GM19193 (cell line): ENCODE results near the gene SPINDOC.

Experiments
- POLR2A ChIP-seq: IDR thresholded peaks from 4 replicates; pipeline ENCODE4 v1.6.1; 2011; ENCODE audit not compliant: insufficient read depth, insufficient read length; ENCODE audit errors: extremely low read depth

Gene SPINDOC

GRCh38 chr11:63816732-63817131 lies 3.5 kb downstream of the SPINDOC start:
- no peak for TF ChIP-seq POLR2A

GRCh38 chr11:63817758-63818498 lies 4.7 kb downstream of the SPINDOC start:
- TF ChIP-seq POLR2A, result no peak

- no peak for TF ChIP-seq POLR2A
These were observed 5.4 kb downstream of the SPINDOC start for GRCh38 chr11:63818609-63819008.

GRCh38 chr11:63821411-63821810 lies 8.2 kb downstream of the SPINDOC start:
- TF ChIP-seq POLR2A, result no peak

- TF ChIP-seq POLR2A, result no peak
These were observed 13.4 kb downstream of the SPINDOC start for GRCh38 chr11:63826471-63827190.

GRCh38 chr11:63829823-63830489 lies 16.7 kb downstream of the SPINDOC start:
- no peak for TF ChIP-seq POLR2A

- no peak for TF ChIP-seq POLR2A
These were observed 18.1 kb downstream of the SPINDOC start for GRCh38 chr11:63831326-63831725.

- no peak for TF ChIP-seq POLR2A
These were observed 19.1 kb downstream of the SPINDOC start for GRCh38 chr11:63832336-63832735.

GRCh38 chr11:63833048-63833447 lies 19.8 kb downstream of the SPINDOC start:
- TF ChIP-seq POLR2A, result no peak

- TF ChIP-seq POLR2A, result no peak
These were observed 21.4 kb downstream of the SPINDOC start for GRCh38 chr11:63834535-63835157.

- TF ChIP-seq POLR2A, result no peak
These were observed 21.9 kb downstream of the SPINDOC start for GRCh38 chr11:63835158-63835545.

- no peak for TF ChIP-seq POLR2A
These were observed 23.9 kb downstream of the SPINDOC start for GRCh38 chr11:63837027-63837688.

- no peak for TF ChIP-seq POLR2A
These were observed 24.5 kb downstream of the SPINDOC start for GRCh38 chr11:63837739-63838138.

- TF ChIP-seq POLR2A, result no peak
These were observed 25.0 kb downstream of the SPINDOC start for GRCh38 chr11:63838150-63838677.
